KBM-7 (cell line): Measurements from ENCODE around the gene USP10.
"Not testable (repeated sequence)": the region's sequence is repeated elsewhere in the genome, so short reads cannot be mapped to it uniquely, and the experiment has no call there.

Experiments
- DNase-seq: peaks from one replicate; pipeline ENCODE4 v3.0.0-alpha.2; 2015
- in situ Hi-C: fragments of 300-500 bp; cut with MboI; formaldehyde crosslinking; loops from 2 replicates; pipeline ENCODE4 v1.14.3; 2020; ENCODE audit warnings: low sequenced_read_pairs, low pct_unique_long_range_greater_than_20kb, mixed read lengths

USP10 gene

GRCh38 chr16:84690088-84690819 lies 9.5 kb upstream of the USP10 start:
- no peak for DNase-seq
- in situ Hi-C loops, result no loop called here

GRCh38 chr16:84692451-84693214 lies 7.2 kb upstream of the USP10 start:
- in situ Hi-C loops, result no loop called here

GRCh38 chr16:84693869-84694268 lies 5.9 kb upstream of the USP10 start:
- DNase-seq, in situ Hi-C loops: not testable (repeated sequence)

More at GRCh38 chr16:84692451-84693214, 7.2 kb upstream of the USP10 start:
- DNase-seq, result peak; percentile 80

- DNase-seq, result no peak
- in situ Hi-C loops, result no loop called here
Measured at GRCh38 chr16:84694980-84695379, 4.8 kb upstream of the USP10 start.

GRCh38 chr16:84699147-84699711 lies 571 bp upstream of the USP10 start:
- DNase-seq, result no peak
- in situ Hi-C loops, result no loop called here

GRCh38 chr16:84700446-84701300 lies 873 bp downstream of the USP10 start:
- DNase-seq, result peak; percentile 42
- in situ Hi-C loops, result loop anchor here (25.0 kb wide), 1 partner anchor 188 kb away; the partner anchor contains the start of gene MEAK7

GRCh38 chr16:84703681-84704080 lies 3.9 kb downstream of the USP10 start:
- in situ Hi-C loops, result loop anchor here (25.0 kb wide), 1 partner anchor 191 kb away; the partner anchor contains the start of gene MEAK7

GRCh38 chr16:84704253-84704652 lies 4.5 kb downstream of the USP10 start:
- in situ Hi-C loops, result loop anchor here (25.0 kb wide), 1 partner anchor 192 kb away; the partner anchor contains the start of gene MEAK7

More at GRCh38 chr16:84703681-84704080, 3.9 kb downstream of the USP10 start:
- no peak for DNase-seq

GRCh38 chr16:84706856-84707255 lies 7.1 kb downstream of the USP10 start:
- no peak for DNase-seq
- in situ Hi-C loops, result loop anchor here (25.0 kb wide), 1 partner anchor 195 kb away; the partner anchor contains the start of gene MEAK7

More at GRCh38 chr16:84704253-84704652, 4.5 kb downstream of the USP10 start:
- DNase-seq, result no peak

- in situ Hi-C loops, result loop anchor here (25.0 kb wide), 1 partner anchor 197 kb away; the partner anchor contains the start of gene MEAK7
- DNase-seq, result no peak
Measured at GRCh38 chr16:84709609-84710008, 9.8 kb downstream of the USP10 start.

GRCh38 chr16:84710686-84711085 lies 10.9 kb downstream of the USP10 start:
- in situ Hi-C loops, result loop anchor here (25.0 kb wide), 1 partner anchor 198 kb away; the partner anchor contains the start of gene MEAK7
- no peak for DNase-seq

GRCh38 chr16:84712138-84712671 lies 12.4 kb downstream of the USP10 start:
- no peak for DNase-seq
- in situ Hi-C loops, result loop anchor here (25.0 kb wide), 1 partner anchor 200 kb away; the partner anchor contains the start of gene MEAK7

- no peak for DNase-seq
- in situ Hi-C loops, result loop anchor here (25.0 kb wide), 1 partner anchor 201 kb away; the partner anchor contains the start of gene MEAK7
Measured at GRCh38 chr16:84712801-84713775, 13.3 kb downstream of the USP10 start.

GRCh38 chr16:84714028-84714427 lies 14.2 kb downstream of the USP10 start:
- peak; percentile 70 for DNase-seq
- in situ Hi-C loops, result loop anchor here (25.0 kb wide), 1 partner anchor 202 kb away; the partner anchor contains the start of gene MEAK7

- in situ Hi-C loops, result loop anchor here (25.0 kb wide), 1 partner anchor 203 kb away; the partner anchor contains the start of gene MEAK7
- DNase-seq, result no peak
Measured at GRCh38 chr16:84715424-84715823, 15.6 kb downstream of the USP10 start.

GRCh38 chr16:84715854-84716253 lies 16.1 kb downstream of the USP10 start:
- DNase-seq, result no peak
- in situ Hi-C loops, result loop anchor here (25.0 kb wide), 1 partner anchor 204 kb away; the partner anchor contains the start of gene MEAK7

GRCh38 chr16:84716740-84717139 lies 16.9 kb downstream of the USP10 start:
- DNase-seq, result no peak
- in situ Hi-C loops, result loop anchor here (25.0 kb wide), 1 partner anchor 204 kb away; the partner anchor contains the start of gene MEAK7
